Prostate gland (tissue), 2 donors: ENCODE data around the gene DIPK1C. TPM values are rescaled to one million over a fixed set of nuclear protein-coding genes. Genes with fewer than 3 reads are reported as not detected.

Experiments
- DNase-seq: peaks from one replicate; pipeline ENCODE4 v3.0.0-alpha.2; 2019; ENCODE audit warnings: low spot score
- H3K27ac ChIP-seq, 2 donors: fragments of 200-600 bp; sonication (generic); 2 replicates each; pipeline ENCODE4 v1.5.1; 2017 to 2019
- H3K27me3 ChIP-seq: fragments of 200-600 bp; sonication (generic); replicated peaks from 2 replicates; pipeline ENCODE4 v1.5.1; 2019; ENCODE audit not compliant: insufficient read depth
- H3K36me3 ChIP-seq, 2 donors: fragments of 200-600 bp; sonication (generic); 1 replicate in 1 of 2; 2 replicates in 1 of 2; pipeline versions ENCODE4 v1.5.1 to v1.8.1; 2017 to 2019
- H3K4me1 ChIP-seq: fragments of 200-600 bp; sonication (generic); replicated peaks from 2 replicates; pipeline ENCODE4 v1.5.1; 2019
- H3K4me3 ChIP-seq, 2 donors: fragments of 200-600 bp; sonication (generic); 2 replicates each; pipeline ENCODE4 v1.5.1; 2017 to 2019
- H3K9me3 ChIP-seq: fragments of 200-600 bp; sonication (generic); 2 replicates; pipeline ENCODE4 v1.5.1; 2017
- POLR2A ChIP-seq: fragments of 450-650 bp; IDR thresholded peaks from one replicate; pipeline ENCODE4 v1.6.1; 2016; ENCODE audit warnings: antibody characterized with exemption, mild to moderate bottlenecking
- POLR2AphosphoS5 ChIP-seq: sonication (generic); formaldehyde crosslinking; IDR thresholded peaks from one replicate; pipeline ENCODE4 v1.6.1; 2017; ENCODE audit warnings: antibody characterized with exemption
- WGBS: methylation state at CpG from one replicate; pipeline ENCODE4 v1.1.5; 2018; 5-methylcytosine and 5-hydroxymethylcytosine counted together
- intact Hi-C: fragments of 100-400 bp; cut with DNase I; formaldehyde crosslinking; loops from one replicate; pipeline ENCODE4 v1.14.2; 2022
- total RNA-seq, 2 donors: library from RNA; depleted of rRNA; stranded (reverse); fragments of >200 nt; gene quantifications; one replicate each; pipeline ENCODE4 v1.1.0, GENCODE V29; 2016
- TF ChIP-seq, protein P1 (sequence below), 4 experiments: fragments of 200-600 bp in 2 of 4; fragments of 450-650 bp in 2 of 4; sonication (generic) in 2 of 4; IDR thresholded peaks; 1 replicate in 3 of 4; 2 replicates in 1 of 4; pipeline ENCODE4 v1.5.1; 2016 to 2019; ENCODE audit warnings: antibody characterized with exemption in 4 of 4, mild to moderate bottlenecking in 2 of 4, moderate library complexity in 2 of 4

DIPK1C gene
- total RNA-seq, 2 donors from 2014 or later, result 10.8 TPM; not detected in 1

DNA sequence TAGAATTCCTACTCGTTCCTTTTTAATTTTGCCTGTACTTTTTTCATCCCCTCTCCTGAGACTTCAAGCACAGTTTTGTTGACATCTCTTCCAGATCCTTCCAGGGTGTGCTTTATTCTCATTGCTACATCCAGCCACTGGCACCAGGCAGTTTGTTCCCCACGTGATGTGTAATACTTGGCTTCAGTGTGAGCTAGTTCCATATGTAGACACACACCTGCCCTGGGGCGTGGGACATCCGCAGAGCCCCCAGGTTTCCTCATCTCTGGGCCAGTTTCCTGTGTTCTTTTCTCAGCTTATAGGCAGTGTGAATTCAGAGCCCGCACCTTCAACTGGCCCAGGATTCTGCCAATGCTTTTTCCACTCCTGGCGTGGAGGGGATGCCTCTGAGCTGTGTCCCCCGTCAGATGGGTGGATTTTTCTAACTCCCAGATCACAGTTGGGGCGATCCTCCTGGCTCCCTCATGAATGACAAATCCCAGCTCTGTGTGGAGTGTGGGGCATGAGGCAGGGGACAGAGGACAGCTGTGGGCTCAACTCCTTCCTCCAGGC, 46.6 kb downstream of the DIPK1C start:
- 73% methylated on average over 8 of the region's 8 CpGs for WGBS
- Histone ChIP-seq H3K4me3 (no peak overlapping the region), H3K27me3 (no peaks in the 10 kb centered on the region), H3K27ac (no peak overlapping the region), H3K9me3 (no peaks in the 10 kb centered on the region), H3K36me3 (no peaks in the 10 kb centered on the region), H3K4me1 (no peaks in the 10 kb centered on the region)
- no peak for TF ChIP-seq POLR2AphosphoS5
- TF ChIP-seq, protein P1, sequence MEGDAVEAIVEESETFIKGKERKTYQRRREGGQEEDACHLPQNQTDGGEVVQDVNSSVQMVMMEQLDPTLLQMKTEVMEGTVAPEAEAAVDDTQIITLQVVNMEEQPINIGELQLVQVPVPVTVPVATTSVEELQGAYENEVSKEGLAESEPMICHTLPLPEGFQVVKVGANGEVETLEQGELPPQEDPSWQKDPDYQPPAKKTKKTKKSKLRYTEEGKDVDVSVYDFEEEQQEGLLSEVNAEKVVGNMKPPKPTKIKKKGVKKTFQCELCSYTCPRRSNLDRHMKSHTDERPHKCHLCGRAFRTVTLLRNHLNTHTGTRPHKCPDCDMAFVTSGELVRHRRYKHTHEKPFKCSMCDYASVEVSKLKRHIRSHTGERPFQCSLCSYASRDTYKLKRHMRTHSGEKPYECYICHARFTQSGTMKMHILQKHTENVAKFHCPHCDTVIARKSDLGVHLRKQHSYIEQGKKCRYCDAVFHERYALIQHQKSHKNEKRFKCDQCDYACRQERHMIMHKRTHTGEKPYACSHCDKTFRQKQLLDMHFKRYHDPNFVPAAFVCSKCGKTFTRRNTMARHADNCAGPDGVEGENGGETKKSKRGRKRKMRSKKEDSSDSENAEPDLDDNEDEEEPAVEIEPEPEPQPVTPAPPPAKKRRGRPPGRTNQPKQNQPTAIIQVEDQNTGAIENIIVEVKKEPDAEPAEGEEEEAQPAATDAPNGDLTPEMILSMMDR (IDR thresholded peaks at IDR 0.05), result no peak
- no peak for TF ChIP-seq POLR2A
- intact Hi-C loops, result no loop called here
- DNase-seq, result no peak

- WGBS, result 44% methylated on average over 2 of the region's 2 CpGs
- Histone ChIP-seq H3K4me3 (no peak overlapping the region), H3K27ac (no peak overlapping the region), H3K4me1 (no peaks in the 10 kb centered on the region), H3K27me3 (no peaks in the 10 kb centered on the region), H3K9me3 (no peaks in the 10 kb centered on the region), H3K36me3 (no peaks in the 10 kb centered on the region)
- no peak for DNase-seq
- TF ChIP-seq, protein P1 (IDR thresholded peaks at IDR 0.05), result no peak
- TF ChIP-seq POLR2AphosphoS5, result no peak
- no peak for TF ChIP-seq POLR2A
- intact Hi-C loops, result no loop called here
These were observed 49.2 kb downstream of the DIPK1C start for GRCh38 chr18:74407888-74408287.

DNA sequence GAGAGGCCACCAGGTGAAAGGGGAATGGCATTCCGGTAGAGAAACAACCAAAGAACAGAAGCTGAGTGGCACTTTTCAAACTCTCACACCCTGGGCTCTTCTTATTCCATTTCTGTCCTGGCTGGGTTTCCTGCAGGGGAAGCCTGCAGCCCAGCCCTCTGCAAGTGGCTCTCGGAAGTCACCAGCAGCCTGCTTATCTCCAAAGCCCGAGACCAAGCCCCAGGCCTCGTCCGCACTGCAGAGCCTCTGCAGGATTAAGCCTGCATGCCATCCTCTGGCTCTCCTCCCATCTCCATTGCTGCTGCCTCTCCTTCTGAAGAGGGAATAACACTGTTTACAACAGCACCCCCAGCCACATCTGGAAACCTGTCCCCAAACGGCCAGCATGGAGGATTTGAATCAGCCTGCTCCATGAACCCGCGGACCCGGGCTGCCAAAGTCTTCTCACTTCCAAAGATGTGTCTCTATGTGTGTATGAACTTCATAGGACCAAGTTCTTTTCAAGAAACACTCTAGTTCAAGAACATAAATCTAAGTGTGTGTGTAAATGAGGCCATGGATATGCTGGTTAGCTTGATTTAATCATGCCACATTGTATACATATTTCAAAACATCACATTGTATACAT, 54.2 kb downstream of the DIPK1C start:
- 88% methylated on average over 9 of the region's 9 CpGs for WGBS
- Histone ChIP-seq H3K36me3 (no peaks in the 10 kb centered on the region), H3K4me1 (no peaks in the 10 kb centered on the region), H3K27ac (no peak overlapping the region), H3K27me3 (no peaks in the 10 kb centered on the region), H3K4me3 (no peak overlapping the region), H3K9me3 (no peaks in the 10 kb centered on the region)
- TF ChIP-seq POLR2A (no peak), POLR2AphosphoS5 (no peak)
- TF ChIP-seq, protein P1 (IDR thresholded peaks at IDR 0.05), result no peak
- DNase-seq, result no peak
- intact Hi-C loops, result no loop called here

DNA sequence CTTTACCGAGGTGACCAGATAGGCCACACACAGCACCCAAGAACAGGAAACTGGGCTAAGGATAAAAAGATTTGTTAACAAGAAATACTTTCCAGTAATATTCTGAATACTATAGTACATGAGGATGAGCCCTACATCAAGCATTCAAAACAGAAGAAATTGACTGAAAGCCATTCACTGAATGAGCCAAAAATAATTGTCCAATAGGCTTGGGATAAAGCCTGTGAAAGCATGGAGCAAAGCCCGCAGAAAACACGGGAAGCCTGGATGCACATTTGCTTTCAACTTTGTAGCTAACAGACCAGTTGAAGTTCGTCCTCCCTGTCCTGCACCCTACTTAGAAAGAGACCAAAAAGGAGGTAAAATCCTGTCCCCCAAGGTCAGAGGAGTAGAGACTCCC, 56.3 kb downstream of the DIPK1C start:
- Histone ChIP-seq H3K27me3 (no peaks in the 10 kb centered on the region), H3K4me3 (no peak overlapping the region), H3K4me1 (no peaks in the 10 kb centered on the region), H3K9me3 (no peaks in the 10 kb centered on the region), H3K36me3 (no peaks in the 10 kb centered on the region), H3K27ac (no peak overlapping the region)
- TF ChIP-seq POLR2AphosphoS5, result no peak
- TF ChIP-seq, protein P1 (IDR thresholded peaks at IDR 0.05), result no peak
- no peak for TF ChIP-seq POLR2A
- intact Hi-C loops, result no loop called here
- 86% methylated on average over 4 of the region's 4 CpGs for WGBS
- no peak for DNase-seq
